AG09309 (cell line): ENCODE measurements around the gene GFAP.

Source experiments
- DNase-seq: peaks from one replicate; pipeline ENCODE4 v3.0.0-alpha.2; 2010; ENCODE audit warnings: low read depth
- H3K4me3 ChIP-seq: 2 replicates; pipeline ENCODE4 v1.5.1; 2011; ENCODE audit warnings: mild to moderate bottlenecking, low read depth, low read length, moderate library complexity; ENCODE audit not compliant: control insufficient read depth
- CTCF ChIP-seq: IDR thresholded peaks from 2 replicates; pipeline ENCODE4 v1.5.1; 2011; ENCODE audit warnings: mild to moderate bottlenecking, low read depth, low read length, inconsistent platforms; ENCODE audit not compliant: insufficient read depth, control insufficient read depth; ENCODE audit errors: missing control alignments

The GFAP gene

DNA sequence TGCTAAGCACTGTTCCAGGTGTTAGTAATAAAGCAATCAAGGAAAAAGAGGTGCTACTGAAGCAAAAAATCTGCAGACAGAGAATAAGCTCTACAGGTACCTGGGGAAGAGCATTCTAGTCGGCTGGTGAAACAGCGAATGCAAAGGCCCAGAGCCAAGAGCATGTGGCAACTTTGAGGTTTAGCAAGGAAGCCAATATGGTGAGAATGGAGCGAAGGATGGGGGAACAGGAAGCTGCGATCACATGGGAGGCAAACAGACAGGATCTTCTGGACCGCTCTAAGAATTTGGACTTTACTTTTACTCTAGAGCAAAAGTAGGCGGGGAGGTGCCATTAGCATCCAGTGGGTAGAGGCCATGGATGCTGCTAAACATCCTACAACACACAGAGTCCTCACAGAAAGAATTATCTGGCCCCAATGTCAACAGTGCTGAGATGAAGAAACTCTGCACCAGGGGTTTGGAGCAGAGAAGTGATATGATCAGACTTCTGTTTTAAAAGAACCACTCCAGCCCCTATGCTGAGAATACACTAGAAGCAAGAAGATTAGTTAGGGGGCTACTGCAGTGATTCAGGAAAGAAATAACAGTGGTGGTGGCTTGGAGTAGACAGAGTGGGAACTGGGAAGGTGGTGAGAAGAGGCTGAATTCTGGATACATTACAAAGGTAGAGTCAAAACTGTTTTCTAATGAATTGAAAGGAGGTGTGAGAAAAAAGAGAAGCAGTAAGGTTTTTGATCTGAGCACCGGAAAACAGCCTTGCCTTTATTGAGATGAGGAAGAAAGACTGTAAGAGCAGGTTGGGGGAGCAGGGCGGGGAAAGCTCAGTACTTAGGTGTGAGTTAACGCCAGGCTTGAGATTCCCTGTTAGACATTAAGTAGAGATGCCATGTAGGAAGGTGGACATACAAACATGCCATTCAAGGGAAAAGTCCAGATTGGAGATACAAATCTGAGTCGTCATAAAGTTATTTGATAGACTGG, 27.0 kb downstream of the GFAP start:
- no peak overlapping the region for H3K4me3 ChIP-seq
- no peak for TF ChIP-seq CTCF
- DNase-seq, result no peak

GRCh38 chr17:44887016-44887415, 28.3 kb downstream of the GFAP start:
- H3K4me3 ChIP-seq, result no peak overlapping the region
- no peak for DNase-seq
- TF ChIP-seq CTCF, result no peak

DNA sequence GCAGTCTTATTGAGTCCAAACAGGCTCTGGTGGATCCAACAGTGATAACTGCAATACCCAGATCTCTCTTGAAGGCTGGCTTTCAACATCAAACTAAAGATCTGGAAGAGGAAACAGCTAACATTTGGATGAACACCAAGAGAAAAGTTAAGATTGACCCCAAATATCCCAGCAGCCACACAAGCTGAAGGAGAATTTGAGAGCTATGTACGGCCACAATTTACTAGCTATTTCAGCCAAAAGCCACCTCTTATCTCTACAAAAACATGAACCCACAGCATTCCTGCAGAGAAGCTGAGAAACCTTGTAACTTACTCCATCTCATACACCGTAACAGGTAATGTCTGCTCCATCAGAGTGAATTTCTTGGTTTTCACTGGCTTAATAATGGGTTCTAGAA, 30.4 kb downstream of the GFAP start:
- TF ChIP-seq CTCF, result no peak
- no peak for DNase-seq
- no peak overlapping the region for H3K4me3 ChIP-seq

DNA sequence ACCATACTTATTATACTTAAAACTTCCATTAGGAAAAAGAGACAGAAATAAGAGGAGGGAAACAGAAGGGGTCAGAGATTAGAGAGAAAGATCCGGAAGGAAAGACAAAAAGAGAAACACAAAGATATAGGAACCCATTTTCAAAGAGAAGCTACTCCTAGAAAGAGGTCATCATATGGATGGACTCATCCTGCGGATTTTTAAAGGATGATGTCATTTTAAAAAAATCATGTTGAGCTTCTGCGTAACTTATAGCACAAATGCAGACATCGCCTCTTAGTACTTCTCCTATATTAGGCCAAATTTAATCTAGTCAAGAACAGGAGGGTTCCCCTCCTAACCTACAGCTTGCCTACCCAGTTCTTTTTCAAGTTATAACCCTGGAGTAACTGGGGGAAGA, 34.2 kb downstream of the GFAP start:
- DNase-seq, result no peak
- no peak overlapping the region for H3K4me3 ChIP-seq
- no peak for TF ChIP-seq CTCF

DNA sequence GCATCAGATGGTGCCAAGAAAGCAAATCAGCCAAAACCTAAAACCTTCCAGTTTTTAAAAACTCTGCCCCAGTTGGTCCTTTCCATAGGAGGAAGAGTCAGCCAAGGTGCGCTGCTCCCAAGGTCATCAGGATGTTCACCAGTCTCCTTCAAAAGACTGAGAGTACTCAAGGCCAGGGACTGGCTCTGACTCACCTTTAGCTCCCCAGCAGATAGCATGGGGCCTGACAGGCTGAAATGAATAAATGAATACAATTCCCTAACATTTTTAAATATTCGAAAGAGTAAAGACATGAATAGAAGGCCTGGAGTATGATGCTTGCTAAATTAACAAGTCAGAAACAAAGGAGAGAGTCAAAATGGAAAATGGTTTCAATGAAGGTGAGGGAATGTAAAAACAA, 35.2 kb downstream of the GFAP start:
- no peak for DNase-seq
- no peak overlapping the region for H3K4me3 ChIP-seq
- no peak for TF ChIP-seq CTCF

DNA sequence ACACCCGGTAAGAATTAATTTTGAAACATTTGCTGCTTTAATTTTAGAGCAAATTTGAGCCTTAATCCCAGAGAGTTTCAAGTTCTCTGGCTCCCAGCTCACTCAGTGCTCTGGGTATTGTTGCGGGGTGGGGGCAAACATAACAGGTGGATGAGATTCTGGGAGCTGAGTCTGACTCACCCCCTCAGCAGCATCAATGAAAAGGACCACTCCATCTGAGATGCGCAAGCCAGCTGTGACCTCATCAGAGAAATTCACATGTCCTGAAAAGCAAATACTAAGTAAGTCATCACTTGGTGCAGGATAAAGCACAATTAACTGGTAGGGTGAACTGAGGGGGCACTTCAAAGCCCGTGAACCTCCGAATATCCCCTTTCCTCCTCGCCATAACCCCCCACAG, 35.9 kb downstream of the GFAP start:
- no peak for DNase-seq
- TF ChIP-seq CTCF, result no peak
- H3K4me3 ChIP-seq, result no peak overlapping the region

DNA sequence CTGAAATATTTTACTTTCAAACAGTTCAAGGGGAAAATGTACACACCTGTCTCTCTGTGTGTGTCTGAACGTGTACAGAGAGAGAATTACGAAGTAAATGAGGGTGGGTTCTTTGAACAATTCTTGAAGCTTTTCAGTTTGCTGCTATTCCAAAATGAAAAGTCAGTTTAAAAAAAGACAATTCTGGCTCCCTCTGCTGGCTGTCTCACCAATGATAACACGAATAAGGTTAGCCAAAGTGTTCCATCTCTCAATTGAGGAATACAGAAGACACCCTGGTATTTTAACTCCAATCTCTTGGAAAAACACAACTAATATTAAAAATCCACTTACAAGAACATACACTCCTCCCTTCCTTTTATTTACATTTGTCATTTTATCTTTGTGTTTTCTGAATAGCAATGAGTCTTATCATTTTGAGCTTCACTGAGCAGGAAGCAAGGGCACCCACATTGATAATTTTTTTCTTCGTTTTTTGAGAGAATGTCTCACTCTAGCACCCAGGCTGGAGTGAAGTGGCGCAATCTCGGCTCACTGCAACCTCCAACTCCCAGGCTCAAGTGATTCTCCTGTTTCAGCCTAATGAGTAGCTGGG, 36.6 kb downstream of the GFAP start:
- DNase-seq, result no peak
- H3K4me3 ChIP-seq, result no peak overlapping the region
- peak; percentile 66 for TF ChIP-seq CTCF
